Loucy (cell line): ENCODE results near the gene COL5A1.

ENCODE experiments used
- CTCF ChIP-seq: fragments of 200-600 bp; sonication (generic); conservative IDR thresholded peaks from 2 replicates; pipeline ENCODE4 v1.5.1; 2014; ENCODE audit warnings: mild to moderate bottlenecking, antibody characterized with exemption, low read length
- EZH2phosphoT487 ChIP-seq: fragments of 200-600 bp; IDR thresholded peaks from 2 replicates; pipeline ENCODE4 v1.6.1; 2018; ENCODE audit warnings: antibody characterized with exemption, mild to moderate bottlenecking, moderate library complexity, borderline replicate concordance

- TF ChIP-seq CTCF, result no peak
- no peak for TF ChIP-seq EZH2phosphoT487
Observed at GRCh38 chr9:134787601-134788531, 146.3 kb downstream of the COL5A1 start.
